AG09309 (cell line): ENCODE measurements around the gene ZNF784.

Source experiments
- DNase-seq: peaks from one replicate; pipeline ENCODE4 v3.0.0-alpha.2; 2010; ENCODE audit warnings: low read depth
- H3K4me3 ChIP-seq: 2 replicates; pipeline ENCODE4 v1.5.1; 2011; ENCODE audit warnings: mild to moderate bottlenecking, low read depth, low read length, moderate library complexity; ENCODE audit not compliant: control insufficient read depth
- CTCF ChIP-seq: IDR thresholded peaks from 2 replicates; pipeline ENCODE4 v1.5.1; 2011; ENCODE audit warnings: mild to moderate bottlenecking, low read depth, low read length, inconsistent platforms; ENCODE audit not compliant: insufficient read depth, control insufficient read depth; ENCODE audit errors: missing control alignments

Gene ZNF784

GRCh38 chr19:55663846-55664536 lies 39.6 kb upstream of the ZNF784 start:
- no peak for TF ChIP-seq CTCF
- H3K4me3 ChIP-seq = no peak overlapping the region
- DNase-seq = no peak

GRCh38 chr19:55661826-55662225 lies 37.5 kb upstream of the ZNF784 start:
- H3K4me3 ChIP-seq = no peak overlapping the region
- TF ChIP-seq CTCF = no peak
- no peak for DNase-seq

GRCh38 chr19:55660991-55661390 lies 36.6 kb upstream of the ZNF784 start:
- no peak overlapping the region for H3K4me3 ChIP-seq
- TF ChIP-seq CTCF = no peak
- DNase-seq = no peak

GRCh38 chr19:55660404-55660803 lies 36.0 kb upstream of the ZNF784 start:
- no peak for DNase-seq

GRCh38 chr19:55659822-55660221 lies 35.5 kb upstream of the ZNF784 start:
- TF ChIP-seq CTCF = no peak
- no peak for DNase-seq
- H3K4me3 ChIP-seq = no peak overlapping the region

More at GRCh38 chr19:55660404-55660803, 36.0 kb upstream of the ZNF784 start:
- no peak for TF ChIP-seq CTCF
- H3K4me3 ChIP-seq = no peak overlapping the region

GRCh38 chr19:55658846-55659459 lies 34.6 kb upstream of the ZNF784 start:
- no peak for TF ChIP-seq CTCF
- H3K4me3 ChIP-seq = no peak overlapping the region
- no peak for DNase-seq
